Cardiac muscle cell (in vitro differentiated cells and primary cell): ENCODE measurements around the gene FADS3. TPM values are rescaled to one million over a fixed set of nuclear protein-coding genes. Genes with fewer than 3 reads are reported as not detected.

Experiments
- DNase-seq, 2 donors: peaks; one replicate each; pipeline versions ENCODE4 v3.0.0 to v3.0.0-alpha.2; 2010 to 2017; ENCODE audit warnings: low read depth in 1 of 2, low spot score in 1 of 2
- H3K27ac ChIP-seq: fragments of 200-600 bp; sonication (generic); 2 replicates; pipeline ENCODE4 v1.5.1; 2016
- H3K27me3 ChIP-seq: fragments of 200-600 bp; sonication (generic); 2 replicates; pipeline ENCODE4 v1.6.0; 2016; ENCODE audit warnings: control low read depth
- H3K36me3 ChIP-seq: fragments of 200-600 bp; sonication (generic); 2 replicates; pipeline ENCODE4 v1.5.1; 2016; ENCODE audit warnings: control low read depth
- H3K4me1 ChIP-seq: fragments of 200-600 bp; sonication (generic); 2 replicates; pipeline ENCODE4 v1.8.1; 2017; ENCODE audit warnings: low read depth, mild to moderate bottlenecking, mixed run types
- H3K4me3 ChIP-seq: fragments of 200-600 bp; sonication (generic); 2 replicates; pipeline ENCODE4 v1.5.1; 2016; ENCODE audit warnings: mild to moderate bottlenecking
- H3K9me3 ChIP-seq: fragments of 200-600 bp; sonication (generic); 2 replicates; pipeline ENCODE4 v1.5.1; 2017; ENCODE audit warnings: low read depth, mild to moderate bottlenecking, control low read depth
- CTCF ChIP-seq: IDR thresholded peaks from 2 replicates; pipeline ENCODE4 v1.5.1; 2012; ENCODE audit warnings: low read depth, mild to moderate bottlenecking, low read length
- polyA plus RNA-seq: library from polyadenylated mRNA; unstranded; fragments of >200 nt; fragmentation: Nextera tagmentation; extraction: Ambion mirVana; gene quantifications from 2 replicates; pipeline ENCODE4 v1.2.1, GENCODE V29; 2016
- total RNA-seq: library from RNA; depleted of rRNA; stranded (reverse); fragments of >200 nt; gene quantifications from 2 replicates; pipeline ENCODE4 v1.2.3, GENCODE V29; 2016

FADS3 gene
- total and polyA plus RNA-seq, 2 experiments from 2014 or later: 42.9 to 48.0 TPM

- no peaks in the 10 kb centered on the region for H3K36me3 ChIP-seq
- peak overlapping the region; percentile 72 for H3K27ac ChIP-seq
- H3K27me3 ChIP-seq: no peaks in the 10 kb centered on the region
- DNase-seq: no peak
- peaks cover 27% of the 10 kb centered on the region for H3K4me1 ChIP-seq
- no peak overlapping the region for H3K4me3 ChIP-seq
- TF ChIP-seq CTCF: no peak
- no peaks in the 10 kb centered on the region for H3K9me3 ChIP-seq
These were observed 22.0 kb downstream of the FADS3 start for GRCh38 chr11:61869429-61869707.

- Histone ChIP-seq H3K36me3 (no peaks in the 10 kb centered on the region), H3K4me3 (no peak overlapping the region), H3K9me3 (no peaks in the 10 kb centered on the region), H3K27me3 (no peaks in the 10 kb centered on the region), H3K27ac (peak overlapping the region; percentile 72), H3K4me1 (peaks cover 27% of the 10 kb centered on the region)
- no peak for DNase-seq
- TF ChIP-seq CTCF: no peak
These were observed 22.5 kb downstream of the FADS3 start for GRCh38 chr11:61868571-61869428.

GRCh38 chr11:61866958-61867343 is 24.4 kb downstream of the FADS3 start:
- Histone ChIP-seq H3K4me1 (peaks cover 39% of the 10 kb centered on the region), H3K36me3 (peaks cover 8% of the 10 kb centered on the region), H3K27ac (no peak overlapping the region), H3K27me3 (no peaks in the 10 kb centered on the region), H3K4me3 (no peak overlapping the region), H3K9me3 (no peaks in the 10 kb centered on the region)
- DNase-seq: no peak
- TF ChIP-seq CTCF: no peak

- Histone ChIP-seq H3K27me3 (no peaks in the 10 kb centered on the region), H3K4me3 (no peak overlapping the region), H3K4me1 (peaks cover 39% of the 10 kb centered on the region), H3K36me3 (peaks cover 8% of the 10 kb centered on the region), H3K27ac (no peak overlapping the region), H3K9me3 (no peaks in the 10 kb centered on the region)
- no peak for DNase-seq
- TF ChIP-seq CTCF: no peak
These were observed 25.0 kb downstream of the FADS3 start for GRCh38 chr11:61866231-61866957.

GRCh38 chr11:61864814-61865775 is 26.2 kb downstream of the FADS3 start:
- Histone ChIP-seq H3K4me3 (no peak overlapping the region), H3K27me3 (no peaks in the 10 kb centered on the region), H3K9me3 (no peaks in the 10 kb centered on the region), H3K4me1 (peaks cover 28% of the 10 kb centered on the region), H3K36me3 (peaks cover 13% of the 10 kb centered on the region), H3K27ac (no peak overlapping the region)
- no peak for TF ChIP-seq CTCF
- DNase-seq: no peak
